COLO829 (cell line): ENCODE results near the gene TCP10L.
"Not testable (repeated sequence)": the region's sequence is repeated elsewhere in the genome, so short reads cannot be mapped to it uniquely, and the experiment has no call there.

ENCODE experiments used
- DNase-seq: peaks from one replicate; pipeline ENCODE4 v3.0.0; 2012; ENCODE audit warnings: low spot score

TCP10L gene

GRCh38 chr21:32585970-32586369, 647 bp upstream of the TCP10L start:
- no peak for DNase-seq

GRCh38 chr21:32584472-32584871, 851 bp downstream of the TCP10L start:
- DNase-seq: no peak

GRCh38 chr21:32581732-32582131, 3.6 kb downstream of the TCP10L start:
- DNase-seq: no peak

- DNase-seq: no peak
Observed at GRCh38 chr21:32580949-32581348, 4.4 kb downstream of the TCP10L start.

DNA sequence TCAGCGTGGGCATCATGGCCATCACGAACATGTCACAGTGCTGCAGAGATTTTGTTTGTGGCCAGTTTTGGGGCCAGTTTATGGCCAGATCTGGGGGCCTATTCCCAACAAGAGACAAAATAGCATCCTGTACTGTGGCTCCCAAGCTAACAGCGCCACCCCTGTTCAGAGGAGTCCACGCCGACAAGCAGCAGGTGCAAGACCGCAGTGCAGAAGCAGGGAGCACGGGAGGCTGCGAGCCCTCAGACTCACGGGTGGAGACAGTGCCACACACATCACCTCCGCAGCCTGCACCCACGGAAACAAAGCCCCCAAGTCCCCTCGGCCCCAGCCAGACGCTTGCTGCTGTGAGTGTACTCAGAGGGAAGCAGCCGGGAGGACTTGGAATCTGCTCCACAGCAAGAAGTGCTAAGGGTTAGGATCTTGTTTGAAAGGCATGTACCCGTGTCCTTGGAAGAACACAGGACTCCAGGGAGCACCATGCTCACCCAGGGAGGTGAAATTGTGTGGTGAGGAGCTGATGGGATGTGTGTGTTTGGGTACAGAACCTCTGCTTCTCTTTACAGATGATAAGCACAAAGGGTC, 7.1 kb downstream of the TCP10L start:
- DNase-seq: no peak

DNA sequence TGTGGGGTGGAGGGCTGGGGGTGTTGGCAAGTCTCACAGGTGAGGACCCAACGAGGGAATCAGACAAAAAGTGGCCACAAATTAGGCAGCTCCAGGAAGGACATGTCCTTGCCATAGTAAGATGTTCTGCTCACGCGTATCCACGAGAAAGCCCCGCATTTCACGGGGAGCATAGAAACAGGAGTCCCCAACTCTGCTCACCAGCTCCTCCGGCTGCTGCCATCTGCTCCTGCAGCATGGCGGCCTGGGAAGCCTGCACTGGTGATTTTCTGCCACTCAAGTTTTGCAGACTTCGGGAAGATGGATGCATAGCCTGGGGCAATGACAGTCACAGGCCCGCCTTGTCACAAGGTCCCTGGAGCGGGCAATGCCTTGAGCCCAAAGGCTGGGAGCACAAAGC, 9.3 kb downstream of the TCP10L start:
- DNase-seq: no peak

GRCh38 chr21:32574946-32575925, 10.1 kb downstream of the TCP10L start:
- no peak for DNase-seq

DNA sequence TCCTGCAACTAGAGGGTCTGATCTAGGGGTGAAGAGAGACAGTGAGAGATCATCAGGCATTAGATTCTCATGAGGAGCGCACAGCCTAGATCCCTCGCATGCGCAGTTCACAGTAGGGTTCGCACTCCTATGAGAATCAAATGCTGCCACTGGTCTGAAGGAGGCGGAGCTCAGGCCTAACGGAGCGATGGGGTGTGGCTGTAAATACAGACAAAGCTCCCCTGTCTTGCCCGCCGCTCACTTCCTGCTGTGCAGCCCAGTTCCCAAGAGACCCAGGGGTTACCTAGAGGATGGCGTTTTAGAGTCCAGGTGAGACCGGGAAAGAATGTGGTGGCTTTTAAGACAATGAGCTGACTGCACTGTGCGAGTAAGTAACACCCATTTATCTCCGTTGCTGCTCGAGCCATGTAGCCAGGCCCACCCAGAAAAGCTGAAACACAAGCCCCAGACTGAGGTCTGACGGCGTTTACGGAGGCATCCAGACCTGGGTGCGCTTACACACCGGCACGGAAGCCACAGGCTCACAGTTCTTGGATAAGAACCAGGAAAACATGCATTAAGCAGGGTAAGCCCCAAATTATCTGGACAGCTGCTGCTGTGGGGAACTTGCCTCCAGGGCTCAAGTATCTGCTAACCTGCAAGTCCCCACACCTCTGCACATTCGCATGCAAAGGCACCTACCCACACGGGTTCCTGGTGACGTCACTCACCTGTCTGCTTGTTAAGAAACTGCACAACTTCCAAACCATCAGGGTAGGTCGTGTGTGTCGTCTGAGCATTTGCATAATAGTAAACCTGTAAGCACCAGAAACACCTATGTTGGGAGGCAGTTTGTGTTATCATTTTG, 12.5 kb downstream of the TCP10L start:
- no peak for DNase-seq

- no peak for DNase-seq
Observed at GRCh38 chr21:32570456-32570855, 14.9 kb downstream of the TCP10L start.

DNA sequence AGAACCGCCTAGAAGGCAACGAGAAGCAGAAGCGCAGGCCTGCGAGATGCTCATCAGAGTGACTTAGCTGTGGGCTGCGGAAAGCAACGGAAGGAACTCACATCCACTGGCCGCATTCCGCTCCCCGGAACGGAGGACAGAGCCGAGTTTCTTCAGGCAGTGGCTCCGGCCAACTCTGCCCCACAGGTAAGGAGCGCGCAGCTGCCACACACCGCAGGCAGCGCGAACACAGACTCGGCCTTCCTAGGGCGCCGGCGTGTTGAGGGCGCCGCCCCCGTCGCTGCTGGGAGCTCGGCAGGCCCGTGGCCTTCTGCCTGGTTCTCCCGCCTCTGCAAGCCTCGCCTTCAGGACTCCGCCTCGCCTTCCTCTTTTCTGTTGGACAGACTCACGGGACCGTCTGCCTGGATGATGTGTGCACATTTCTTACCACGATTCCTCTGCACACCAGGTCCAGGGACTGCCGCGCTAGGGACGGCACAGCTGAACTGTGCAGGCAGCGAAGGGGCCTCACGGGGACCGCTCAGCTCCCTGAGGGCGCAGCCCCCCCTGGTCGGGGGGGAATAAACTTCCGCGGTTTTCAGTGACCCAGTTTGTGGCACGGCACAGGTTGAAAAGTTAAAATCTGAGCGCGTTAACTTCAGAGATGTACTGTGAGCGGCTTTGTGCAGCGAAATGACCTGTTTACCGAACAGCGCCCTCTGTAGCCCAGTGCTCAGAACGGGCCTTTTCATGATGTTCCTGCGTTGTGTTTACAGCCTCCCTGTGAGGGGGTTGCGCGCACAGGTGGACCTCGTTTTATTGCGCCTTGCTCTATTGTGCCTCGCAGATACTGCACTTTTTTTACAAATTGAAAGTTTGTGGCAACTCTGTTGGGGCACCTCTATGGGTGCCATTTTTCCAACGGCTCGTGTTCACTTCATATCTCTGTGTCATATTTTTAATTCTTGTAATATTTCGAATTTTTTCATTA, 15.8 kb downstream of the TCP10L start:
- peak; percentile 71 for DNase-seq

DNA sequence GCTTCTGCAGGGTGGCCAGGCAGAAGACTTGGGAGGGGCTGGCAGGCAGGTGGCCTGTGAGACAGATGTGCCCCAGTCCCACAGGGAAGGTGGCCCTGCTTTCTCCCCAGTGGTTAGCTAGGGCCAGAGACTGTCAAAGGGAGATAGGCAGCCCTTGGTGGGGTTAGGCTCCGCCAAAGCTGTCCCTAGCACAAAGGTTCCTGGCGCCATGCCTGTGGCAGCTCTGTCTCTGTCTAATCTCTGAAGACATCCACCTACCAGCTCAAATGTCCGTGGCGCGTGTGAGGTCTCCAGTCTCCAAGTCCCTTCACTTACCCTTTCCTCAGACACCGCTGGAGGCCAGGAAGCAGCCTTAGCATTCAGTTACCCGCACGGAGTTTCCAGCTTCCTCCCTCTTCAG, 17.7 kb downstream of the TCP10L start:
- no peak for DNase-seq

GRCh38 chr21:32566741-32567389, 18.5 kb downstream of the TCP10L start:
- no peak for DNase-seq

DNA sequence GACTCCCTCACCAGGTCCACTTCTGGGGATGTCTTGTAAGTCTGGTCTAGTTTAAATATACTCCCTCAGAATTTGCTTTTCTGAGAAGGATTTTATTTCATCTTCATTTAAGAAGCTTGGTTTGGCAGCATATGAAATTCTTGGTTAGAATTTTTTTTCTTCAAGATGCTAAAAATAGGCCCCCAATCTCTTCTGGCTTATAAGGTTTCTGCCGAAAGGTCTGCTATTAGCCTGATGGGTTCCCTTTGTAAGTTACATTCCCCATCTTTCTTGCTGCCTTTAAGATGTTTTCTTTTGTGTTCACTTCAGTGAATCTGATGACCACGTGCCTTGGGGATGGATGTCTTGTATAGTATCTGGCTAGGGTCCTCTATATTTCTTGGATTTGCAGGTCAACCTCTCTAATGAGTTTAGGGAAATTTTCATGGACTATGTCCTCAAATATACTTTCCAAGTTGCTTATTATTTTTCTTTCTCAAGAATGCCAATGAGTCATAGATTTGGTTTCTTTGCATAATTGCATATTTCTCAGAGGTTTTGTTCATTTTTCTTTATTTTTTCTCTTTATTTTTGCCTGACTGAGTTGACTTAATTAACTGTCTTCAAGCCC, 19.4 kb downstream of the TCP10L start:
- DNase-seq: no peak

GRCh38 chr21:32562915-32563314, 22.4 kb downstream of the TCP10L start:
- DNase-seq: no peak

- DNase-seq: no peak
Observed at GRCh38 chr21:32562426-32562825, 22.9 kb downstream of the TCP10L start.

- DNase-seq: not testable (repeated sequence)
Observed at GRCh38 chr21:32561476-32561875, 23.8 kb downstream of the TCP10L start.

DNA sequence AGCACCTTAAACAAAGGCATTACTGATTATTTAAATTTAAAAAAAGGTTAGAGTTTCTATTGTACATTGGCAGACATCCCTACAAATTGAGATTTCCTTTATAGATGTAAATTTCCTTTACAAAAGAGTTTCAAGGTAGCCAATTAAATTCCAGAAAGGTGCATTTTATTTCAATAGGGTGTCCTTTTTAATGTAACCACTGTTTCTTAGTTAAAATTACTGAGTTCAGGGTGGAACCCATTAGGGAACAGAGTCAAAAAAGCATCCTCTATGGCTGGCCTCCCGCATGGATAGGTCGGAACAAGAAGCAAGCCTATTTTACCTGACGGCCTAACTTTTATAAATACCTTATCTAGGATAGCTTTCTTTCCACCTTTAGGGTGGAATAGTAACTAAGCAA, 24.4 kb downstream of the TCP10L start:
- DNase-seq: no peak

DNA sequence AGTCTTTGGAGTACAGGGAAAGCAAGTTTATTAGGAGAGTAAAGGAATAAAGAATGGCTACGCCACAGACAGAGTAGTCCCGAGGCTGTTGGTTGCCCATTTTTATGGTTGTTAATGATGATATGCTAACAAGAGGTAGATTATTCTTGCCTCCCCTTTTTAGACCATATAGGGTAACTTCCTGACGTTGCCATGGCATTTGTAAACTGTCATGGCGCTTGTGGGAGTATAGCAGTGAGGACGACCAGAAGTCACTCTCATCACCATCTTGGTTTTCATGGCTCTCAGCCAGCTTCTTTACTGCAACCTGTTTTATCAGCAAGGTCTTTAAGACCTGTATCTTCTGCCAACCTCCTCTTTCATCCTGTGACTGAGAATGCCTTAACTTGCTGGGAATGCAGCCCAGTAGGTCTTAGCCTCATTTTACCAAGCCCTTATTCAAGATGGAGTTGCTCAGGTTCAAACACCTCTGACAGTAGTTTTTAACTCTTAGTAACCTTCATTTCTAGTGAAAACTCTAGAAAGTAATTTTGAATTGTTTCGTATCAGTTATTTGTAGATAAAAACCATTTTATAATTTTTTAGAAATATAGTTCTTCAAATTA, 26.2 kb downstream of the TCP10L start:
- DNase-seq: no peak

GRCh38 chr21:32558106-32558505, 27.2 kb downstream of the TCP10L start:
- DNase-seq: no peak
